GM18507 (cell line): ENCODE measurements around the gene RAB1A.
A peak's percentile ranks its signal among the peaks of the same experiment; 100 is the strongest.

Experiments
- DNase-seq: peaks from one replicate; pipeline ENCODE4 v3.0.0; 2011; ENCODE audit warnings: low read depth; ENCODE audit not compliant: insufficient read length; ENCODE audit errors: extremely low spot score
- FAIRE-seq: peaks from 2 replicates; lab custom pipeline; 2011; peaks lifted over from hg19 to GRCh38; lab: Jason Lieb, UNC

The RAB1A gene

GRCh38 chr2:65046633-65047407, 83.1 kb downstream of the RAB1A start:
- FAIRE-seq (no peak), DNase-seq (no peak)

- DNase-seq (no peak), FAIRE-seq (no peak)
These were observed 84.3 kb downstream of the RAB1A start for GRCh38 chr2:65045651-65046050.

GRCh38 chr2:65044097-65044735, 85.7 kb downstream of the RAB1A start:
- FAIRE-seq (no peak), DNase-seq (no peak)

GRCh38 chr2:65043001-65043400, 86.9 kb downstream of the RAB1A start:
- FAIRE-seq (no peak), DNase-seq (no peak)

- peak; percentile 90 for FAIRE-seq
These were observed 89.3 kb downstream of the RAB1A start for GRCh38 chr2:65040400-65041261.

GRCh38 chr2:65039640-65040039, 90.3 kb downstream of the RAB1A start:
- FAIRE-seq = no peak
- DNase-seq = no peak

More at GRCh38 chr2:65040400-65041261, 89.3 kb downstream of the RAB1A start:
- DNase-seq = peak; percentile 69

GRCh38 chr2:65037178-65037577, 92.7 kb downstream of the RAB1A start:
- DNase-seq (no peak), FAIRE-seq (no peak)
